ENCODE measurements around the gene ANKRD34C. TPM values are rescaled to one million over a fixed set of nuclear protein-coding genes. Genes with fewer than 3 reads are reported as not detected.

Gene ANKRD34C
- under 1 TPM in 2 of 10 donors, not detected in 8; 0.03 to 0.06 TPM for polyA plus RNA-seq (ENCODE audit: insufficient read length in 10 of 10)
- long read RNA-seq, donor 1 = 0 reads
- long read RNA-seq, donor 2 = 0 reads
- long read RNA-seq, donor 3 = 0 reads
- long read RNA-seq, donor 4 = 0 reads
- long read RNA-seq, donor 5 = 0 reads
- long read RNA-seq, donor 6 = 0 reads
- long read RNA-seq, donor 7 = 0 reads
- long read RNA-seq, donor 8 = 0 reads
- long read RNA-seq, donor 9 = 0 reads

GRCh38 chr15:79282371-79283251 is at the start of gene ANKRD34C:
Gene ANKRD34C, plus strand, starts transcription at chr15:79282722. Its CDS starts 10,563 bp downstream, at chr15:79293285.
- DNase-seq = no peak

GRCh38 chr15:79233236-79233635 is 49.3 kb upstream of the ANKRD34C start:
- no peak for DNase-seq

- no peak for DNase-seq
These were observed 42.5 kb upstream of the ANKRD34C start for GRCh38 chr15:79240036-79240435.

GRCh38 chr15:79243723-79244122 is 38.8 kb upstream of the ANKRD34C start:
- peak in 1 of 3 donors; percentile 5 for DNase-seq

- DNase-seq = no peak
These were observed 37.6 kb upstream of the ANKRD34C start for GRCh38 chr15:79244876-79245275.

- no peak for DNase-seq
These were observed 34.3 kb upstream of the ANKRD34C start for GRCh38 chr15:79248183-79248582.

- no peak for DNase-seq
These were observed 25.1 kb upstream of the ANKRD34C start for GRCh38 chr15:79257454-79257853.

DNA sequence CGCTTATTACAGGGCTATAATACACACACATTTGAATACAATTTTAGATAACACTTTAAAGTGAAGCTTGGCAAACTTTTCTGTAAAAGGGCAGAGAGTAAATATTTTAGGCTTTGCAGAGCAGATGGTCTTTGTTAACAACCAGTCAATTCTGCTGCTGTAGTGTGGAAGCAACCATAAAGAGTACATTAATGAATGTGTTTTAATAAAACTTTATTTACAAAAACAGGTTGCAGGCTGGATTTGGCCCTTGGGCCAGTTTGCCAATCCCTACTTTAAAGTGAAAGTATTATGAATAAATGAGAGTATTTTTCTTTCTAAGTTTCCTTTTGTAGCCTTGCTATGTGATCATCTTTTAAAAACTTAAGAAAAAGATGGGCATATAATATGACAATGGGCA is 20.7 kb upstream of the ANKRD34C start:
- no peak for DNase-seq

DNA sequence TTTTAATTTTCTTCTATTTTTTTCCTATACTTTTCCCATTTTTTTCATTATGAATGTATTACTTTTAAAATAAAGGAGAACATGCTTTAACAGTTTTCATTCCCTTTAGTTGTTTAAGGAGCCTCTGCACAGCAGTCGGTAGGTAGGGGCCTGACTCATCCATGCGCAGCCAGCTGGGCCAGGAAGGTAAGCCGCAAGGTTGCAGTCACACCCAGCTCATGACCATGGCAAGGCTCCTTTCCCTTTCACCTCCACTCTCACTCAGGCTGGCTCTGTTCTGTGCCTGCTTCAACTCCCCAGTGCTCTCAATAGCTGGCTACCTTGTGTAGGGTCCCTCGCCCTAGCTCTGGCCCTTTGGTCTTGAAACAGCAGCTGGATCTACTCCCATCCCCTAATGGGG is 17.4 kb upstream of the ANKRD34C start:
- DNase-seq = no peak

- DNase-seq = peak in 1 of 3 donors; percentile 2
These were observed 16.4 kb upstream of the ANKRD34C start for GRCh38 chr15:79265987-79266579.

- DNase-seq = peak; percentile 13 to 75 (median 57)
These were observed 928 bp downstream of the ANKRD34C start for GRCh38 chr15:79283252-79284048.

GRCh38 chr15:79290642-79291275 is 8.2 kb downstream of the ANKRD34C start:
- DNase-seq = no peak

DNA sequence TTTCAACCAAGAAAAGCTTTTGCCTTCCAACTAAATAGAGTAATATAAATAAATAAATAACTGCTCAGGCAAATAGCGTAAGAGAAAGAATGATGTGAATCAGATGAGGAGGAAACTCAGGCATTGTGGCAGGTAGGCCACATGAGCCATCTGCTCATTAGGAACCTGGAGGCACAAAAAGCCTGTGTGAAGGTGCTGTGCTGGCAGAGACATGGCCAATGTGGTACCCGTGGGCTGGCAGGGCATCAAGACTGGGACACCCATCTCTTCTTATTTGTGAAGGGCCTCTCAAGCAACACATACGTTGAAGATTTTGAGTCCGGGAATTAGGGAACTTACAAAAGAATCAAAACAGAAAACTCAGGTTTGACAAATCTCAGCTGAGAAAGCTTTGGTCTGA is 9.5 kb downstream of the ANKRD34C start:
- DNase-seq = no peak

- DNase-seq = no peak
These were observed 11.6 kb downstream of the ANKRD34C start for GRCh38 chr15:79294075-79294474.

- DNase-seq = no peak
These were observed 14.1 kb downstream of the ANKRD34C start for GRCh38 chr15:79296583-79296982.

DNA sequence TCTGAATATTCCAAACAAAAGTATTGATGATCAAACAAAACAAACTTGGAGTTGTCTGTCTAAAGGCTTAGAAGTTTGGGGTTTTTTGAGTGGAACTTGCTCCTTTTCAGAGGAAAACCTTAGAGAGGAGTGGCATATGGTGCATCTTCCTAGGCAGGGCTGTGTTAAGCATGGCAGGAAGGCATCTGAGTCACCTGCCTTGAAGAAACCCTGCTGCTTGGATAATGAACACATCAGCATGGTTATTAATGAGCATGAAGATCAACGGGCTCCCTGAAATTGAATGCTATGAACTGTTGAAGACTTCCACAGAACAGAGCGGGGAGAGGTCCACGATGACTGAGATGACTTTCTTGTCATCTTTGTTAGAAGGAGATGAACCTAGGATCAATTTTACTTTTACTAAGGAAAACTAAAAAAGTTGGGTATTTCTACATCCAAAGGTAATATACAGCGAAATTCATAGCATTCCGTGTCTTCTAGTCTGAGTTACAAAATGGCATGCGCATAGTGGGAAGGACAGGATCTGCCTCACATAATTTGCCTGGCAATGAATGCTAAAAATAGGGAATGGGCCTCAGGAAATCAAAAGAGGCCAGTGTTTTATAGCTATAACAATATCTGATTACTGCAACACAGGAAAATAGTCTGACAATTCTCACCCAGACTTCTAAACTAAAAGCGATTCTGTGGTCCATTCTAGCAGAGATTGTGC is 16.8 kb downstream of the ANKRD34C start:
- DNase-seq = no peak

DNA sequence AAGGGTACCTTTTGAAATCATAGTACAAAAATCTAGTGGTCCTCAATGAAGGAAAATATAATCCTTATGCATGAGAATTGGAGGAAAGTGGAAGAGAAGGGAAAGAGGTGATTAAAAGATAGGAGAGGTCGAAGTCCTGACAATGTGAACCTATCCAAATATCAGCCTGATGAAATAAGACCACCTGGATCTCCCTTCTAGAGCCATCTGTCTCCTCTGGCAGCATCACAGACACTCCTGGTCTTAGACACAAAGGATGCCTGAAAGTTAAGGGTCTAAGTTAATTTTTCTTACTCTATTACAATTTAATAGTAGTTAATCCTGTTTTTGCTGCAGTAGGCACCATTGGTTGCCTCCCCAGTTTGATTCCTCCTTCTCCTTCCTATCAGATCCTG is 17.3 kb downstream of the ANKRD34C start:
- DNase-seq = no peak

DNA sequence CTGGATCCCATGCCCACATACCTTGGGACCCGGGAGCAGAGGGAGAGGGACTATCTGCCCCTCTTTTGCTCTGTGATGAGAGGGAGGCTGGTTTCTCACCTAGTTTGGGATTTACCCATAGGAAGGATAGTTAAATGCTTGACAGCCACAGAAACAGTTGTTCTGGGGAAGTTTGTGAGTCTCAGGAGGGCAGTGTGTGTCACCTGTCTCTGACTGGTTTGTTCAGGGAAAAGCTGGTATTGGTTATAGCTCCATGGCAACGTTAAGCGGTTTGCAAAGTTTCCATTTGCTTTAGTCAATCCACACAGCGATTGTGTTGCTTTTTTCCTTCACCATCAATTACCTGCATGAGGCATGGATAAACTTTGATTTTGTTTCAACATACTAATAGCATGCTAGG is 24.7 kb downstream of the ANKRD34C start:
- DNase-seq = no peak

- no peak for DNase-seq
These were observed 26.4 kb downstream of the ANKRD34C start for GRCh38 chr15:79308874-79309273.

- DNase-seq = no peak
These were observed 28.1 kb downstream of the ANKRD34C start for GRCh38 chr15:79310612-79310984.
